Measurements from ENCODE around the gene HDAC11.

- no peak for TF ChIP-seq CTCF (IDR thresholded peaks at IDR 0.05 in 4 of 5, conservative IDR thresholded peaks at IDR 0.05 in 1 of 5)
- TF ChIP-seq POLR2A (IDR thresholded peaks at IDR 0.05), result no peak
Measured at GRCh38 chr3:13553686-13554085, 73.6 kb downstream of the HDAC11 start.

Measured in gastrocnemius medialis (tissue), 4 donors.